Fibroblast of mammary gland (primary cell): Measurements from ENCODE around the gene RSAD2.
"Not testable (repeated sequence)": the region's sequence is repeated elsewhere in the genome, so short reads cannot be mapped to it uniquely, and the experiment has no call there.

Experiments used
- DNase-seq: peaks from one replicate; pipeline ENCODE4 v3.0.0-alpha.2; 2010; ENCODE audit warnings: low read depth
- H3K4me3 ChIP-seq: 2 replicates; pipeline ENCODE4 v1.5.1; 2011; ENCODE audit warnings: low read depth, mild to moderate bottlenecking, low read length, moderate library complexity; ENCODE audit not compliant: control insufficient read depth
- CTCF ChIP-seq: conservative IDR thresholded peaks from 2 replicates; pipeline ENCODE4 v1.5.1; 2011; ENCODE audit warnings: low read depth, low read length, inconsistent platforms; ENCODE audit not compliant: control insufficient read depth, insufficient read depth

RSAD2 gene

GRCh38 chr2:6893876-6894482 is 16.4 kb downstream of the RSAD2 start:
- no peak for TF ChIP-seq CTCF
- DNase-seq, result no peak
- H3K4me3 ChIP-seq, result no peak overlapping the region

- H3K4me3 ChIP-seq, result no peak overlapping the region
- peak; percentile 62 for DNase-seq
- peak; percentile 59 for TF ChIP-seq CTCF
Measured at GRCh38 chr2:6896930-6897759, 19.6 kb downstream of the RSAD2 start.

GRCh38 chr2:6902581-6902980 is 25.0 kb downstream of the RSAD2 start:
- DNase-seq, H3K4me3 ChIP-seq: not testable (repeated sequence)

GRCh38 chr2:6905668-6906067 is 28.1 kb downstream of the RSAD2 start:
- no peak for TF ChIP-seq CTCF
- H3K4me3 ChIP-seq, result no peak overlapping the region
- DNase-seq, result no peak

GRCh38 chr2:6906165-6906741 is 28.7 kb downstream of the RSAD2 start:
- H3K4me3 ChIP-seq, result no peak overlapping the region
- DNase-seq, result no peak
- TF ChIP-seq CTCF, result no peak

- DNase-seq, result no peak
- no peak for TF ChIP-seq CTCF
- H3K4me3 ChIP-seq, result no peak overlapping the region
Measured at GRCh38 chr2:6908291-6908690, 30.7 kb downstream of the RSAD2 start.
